Measurements from ENCODE around the gene CRACR2A.

- TF ChIP-seq, protein P1, sequence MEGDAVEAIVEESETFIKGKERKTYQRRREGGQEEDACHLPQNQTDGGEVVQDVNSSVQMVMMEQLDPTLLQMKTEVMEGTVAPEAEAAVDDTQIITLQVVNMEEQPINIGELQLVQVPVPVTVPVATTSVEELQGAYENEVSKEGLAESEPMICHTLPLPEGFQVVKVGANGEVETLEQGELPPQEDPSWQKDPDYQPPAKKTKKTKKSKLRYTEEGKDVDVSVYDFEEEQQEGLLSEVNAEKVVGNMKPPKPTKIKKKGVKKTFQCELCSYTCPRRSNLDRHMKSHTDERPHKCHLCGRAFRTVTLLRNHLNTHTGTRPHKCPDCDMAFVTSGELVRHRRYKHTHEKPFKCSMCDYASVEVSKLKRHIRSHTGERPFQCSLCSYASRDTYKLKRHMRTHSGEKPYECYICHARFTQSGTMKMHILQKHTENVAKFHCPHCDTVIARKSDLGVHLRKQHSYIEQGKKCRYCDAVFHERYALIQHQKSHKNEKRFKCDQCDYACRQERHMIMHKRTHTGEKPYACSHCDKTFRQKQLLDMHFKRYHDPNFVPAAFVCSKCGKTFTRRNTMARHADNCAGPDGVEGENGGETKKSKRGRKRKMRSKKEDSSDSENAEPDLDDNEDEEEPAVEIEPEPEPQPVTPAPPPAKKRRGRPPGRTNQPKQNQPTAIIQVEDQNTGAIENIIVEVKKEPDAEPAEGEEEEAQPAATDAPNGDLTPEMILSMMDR (IDR thresholded peaks at IDR 0.05): no peak
- TF ChIP-seq SIN3A (IDR thresholded peaks at IDR 0.05; ENCODE audit: borderline replicate concordance, insufficient read depth, low read depth, low read length) (no peak), POLR2AphosphoS5 (IDR thresholded peaks at IDR 0.05; ENCODE audit: low read depth, low read length) (no peak)
- TF ChIP-seq, protein P2, sequence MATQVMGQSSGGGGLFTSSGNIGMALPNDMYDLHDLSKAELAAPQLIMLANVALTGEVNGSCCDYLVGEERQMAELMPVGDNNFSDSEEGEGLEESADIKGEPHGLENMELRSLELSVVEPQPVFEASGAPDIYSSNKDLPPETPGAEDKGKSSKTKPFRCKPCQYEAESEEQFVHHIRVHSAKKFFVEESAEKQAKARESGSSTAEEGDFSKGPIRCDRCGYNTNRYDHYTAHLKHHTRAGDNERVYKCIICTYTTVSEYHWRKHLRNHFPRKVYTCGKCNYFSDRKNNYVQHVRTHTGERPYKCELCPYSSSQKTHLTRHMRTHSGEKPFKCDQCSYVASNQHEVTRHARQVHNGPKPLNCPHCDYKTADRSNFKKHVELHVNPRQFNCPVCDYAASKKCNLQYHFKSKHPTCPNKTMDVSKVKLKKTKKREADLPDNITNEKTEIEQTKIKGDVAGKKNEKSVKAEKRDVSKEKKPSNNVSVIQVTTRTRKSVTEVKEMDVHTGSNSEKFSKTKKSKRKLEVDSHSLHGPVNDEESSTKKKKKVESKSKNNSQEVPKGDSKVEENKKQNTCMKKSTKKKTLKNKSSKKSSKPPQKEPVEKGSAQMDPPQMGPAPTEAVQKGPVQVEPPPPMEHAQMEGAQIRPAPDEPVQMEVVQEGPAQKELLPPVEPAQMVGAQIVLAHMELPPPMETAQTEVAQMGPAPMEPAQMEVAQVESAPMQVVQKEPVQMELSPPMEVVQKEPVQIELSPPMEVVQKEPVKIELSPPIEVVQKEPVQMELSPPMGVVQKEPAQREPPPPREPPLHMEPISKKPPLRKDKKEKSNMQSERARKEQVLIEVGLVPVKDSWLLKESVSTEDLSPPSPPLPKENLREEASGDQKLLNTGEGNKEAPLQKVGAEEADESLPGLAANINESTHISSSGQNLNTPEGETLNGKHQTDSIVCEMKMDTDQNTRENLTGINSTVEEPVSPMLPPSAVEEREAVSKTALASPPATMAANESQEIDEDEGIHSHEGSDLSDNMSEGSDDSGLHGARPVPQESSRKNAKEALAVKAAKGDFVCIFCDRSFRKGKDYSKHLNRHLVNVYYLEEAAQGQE (IDR thresholded peaks at IDR 0.05; ENCODE audit: insufficient read depth in 1 of 2, low read depth in 2 of 2, low read length in 1 of 2): no peak
Observed at GRCh38 chr12:3680919-3681594, 71.9 kb downstream of the CRACR2A start.

Data from Panc1 (cell line).